HEK293 (cell line): ENCODE measurements around the gene CEACAM1.

Experiments
- EGR2 ChIP-seq: fragments of 450-650 bp; formaldehyde crosslinking; IDR thresholded peaks from 2 replicates; pipeline ENCODE4 v1.5.1; 2016; ENCODE audit warnings: low read depth, missing biosample characterization, missing genetic modification characterization
- KLF9 ChIP-seq: fragments of 450-650 bp; formaldehyde crosslinking; IDR thresholded peaks from 2 replicates; pipeline ENCODE4 v1.5.1; 2016; ENCODE audit warnings: missing biosample characterization, missing genetic modification characterization, low read depth
- ZBTB17 ChIP-seq: fragments of 450-650 bp; formaldehyde crosslinking; IDR thresholded peaks from 2 replicates; pipeline ENCODE4 v1.5.1; 2016; ENCODE audit warnings: missing biosample characterization, missing genetic modification characterization

DNA sequence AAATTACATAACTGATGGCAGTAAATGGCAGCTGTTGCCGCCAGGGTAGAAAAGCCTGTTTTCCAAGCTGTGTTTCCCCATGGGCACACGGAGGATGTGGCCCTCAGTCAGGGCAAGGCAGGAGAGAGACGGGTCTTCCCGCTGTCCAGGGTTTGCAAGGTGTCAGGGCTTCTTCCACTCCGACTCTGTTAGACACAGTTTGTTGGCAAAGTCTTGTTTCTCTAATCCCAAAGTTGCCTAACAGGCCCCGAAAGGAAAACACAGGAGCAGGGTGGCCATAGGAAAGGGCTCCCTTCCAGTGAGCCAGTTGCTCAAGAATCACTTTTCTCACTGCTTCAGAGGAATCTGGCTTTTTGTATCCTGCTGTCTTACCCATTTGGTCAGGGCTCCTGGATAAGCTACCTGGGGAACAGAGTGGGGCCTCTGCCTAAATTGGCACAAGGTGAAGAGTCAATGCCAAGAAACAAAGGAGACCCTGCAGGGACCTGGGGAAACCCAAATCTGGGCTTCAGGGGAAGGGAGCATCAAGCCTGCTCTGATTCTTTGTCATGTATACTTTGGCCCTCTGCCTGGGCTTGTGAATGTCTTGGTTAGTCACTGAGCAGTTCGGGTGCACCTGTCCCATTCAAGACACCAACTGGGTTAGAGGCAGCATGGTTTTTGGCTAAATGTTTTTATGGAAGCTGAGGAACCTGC lies 56.6 kb downstream of the CEACAM1 start:
- TF ChIP-seq ZBTB17 (tag by site-specific recombination), result no peak
- TF ChIP-seq EGR2 (tag by site-specific recombination), result no peak
- TF ChIP-seq KLF9 (tag by site-specific recombination), result no peak
